ENCODE data around the gene CD24. TPM values are rescaled to one million over a fixed set of nuclear protein-coding genes. Genes with fewer than 3 reads are reported as not detected.

The CD24 gene
- total RNA-seq, 1 donor from 2014 or later, result 49.4 TPM

GRCh38 chr6:106975738-106976064 is 1.2 kb upstream of the CD24 start:
- TF ChIP-seq CTCF (IDR thresholded peaks at IDR 0.05), result no peak
- peak overlapping the region; percentile 84 for H3K27ac Mint-ChIP-seq
- peaks cover 17% of the 10 kb centered on the region for H3K36me3 Mint-ChIP-seq (ENCODE audit: low read depth)
- no peaks in the 10 kb centered on the region for H3K9me3 Mint-ChIP-seq
- ChIA-PET CTCF (interaction anchor here (2.6 to 2.7 kb wide), 2 partner anchors 366 to 531 kb away, joined by 14 to 28 read pairs; no protein-coding TSS in a partner anchor), POLR2A (no interaction called here)
- intact Hi-C loops (cut with micrococcal nuclease), result loop anchor here (1.0 to 10.0 kb wide), 5 partner anchors 130 to 881 kb away; no protein-coding TSS in a partner anchor
- DNase-seq, result no peak
- ATAC-seq (ENCODE audit: low read depth), result no peak
- H3K4me3 Mint-ChIP-seq, result peak overlapping the region; percentile 87
- H3K4me1 Mint-ChIP-seq, result peaks cover 41% of the 10 kb centered on the region
- H3K27me3 Mint-ChIP-seq, result no peaks in the 10 kb centered on the region

GRCh38 chr6:106974999-106975737 is 639 bp upstream of the CD24 start:
- CTCF ChIA-PET, result no interaction called here

GRCh38 chr6:106973836-106974335 is 643 bp downstream of the CD24 start:
- no peaks in the 10 kb centered on the region for H3K9me3 Mint-ChIP-seq
- CTCF ChIA-PET, result interaction anchor here (1.3 kb wide), 1 partner anchor 364 kb away, joined by 8 read pairs; no protein-coding TSS in a partner anchor
- no peak for TF ChIP-seq CTCF (IDR thresholded peaks at IDR 0.05)
- POLR2A ChIA-PET, result interaction anchor here (0.6 to 1.1 kb wide), 12 partner anchors 126 to 462 kb away, joined by 3 to 6 read pairs (median 4); no protein-coding TSS in a partner anchor
- ATAC-seq (ENCODE audit: low read depth) (peak; percentile 10), DNase-seq (no peak)
- peaks cover 39% of the 10 kb centered on the region for H3K4me1 Mint-ChIP-seq
- intact Hi-C loops (cut with micrococcal nuclease), result loop anchor here (1.0 to 10.0 kb wide), 5 partner anchors 54 to 879 kb away; partner anchors contain the start of gene MTRES1
- no peaks in the 10 kb centered on the region for H3K27me3 Mint-ChIP-seq
- peak overlapping the region; percentile 93 for H3K4me3 Mint-ChIP-seq
- peak overlapping the region; percentile 85 for H3K27ac Mint-ChIP-seq
- H3K36me3 Mint-ChIP-seq (ENCODE audit: low read depth), result peaks cover 26% of the 10 kb centered on the region

More at GRCh38 chr6:106974999-106975737, 639 bp upstream of the CD24 start:
- intact Hi-C loops (cut with micrococcal nuclease), result loop anchor here (1.0 to 10.0 kb wide), 6 partner anchors 130 to 880 kb away; no protein-coding TSS in a partner anchor
- H3K36me3 Mint-ChIP-seq (ENCODE audit: low read depth), result peaks cover 17% of the 10 kb centered on the region
- TF ChIP-seq CTCF (IDR thresholded peaks at IDR 0.05), result no peak
- H3K27ac Mint-ChIP-seq, result peak overlapping the region; percentile 84
- peaks cover 41% of the 10 kb centered on the region for H3K4me1 Mint-ChIP-seq
- H3K9me3 Mint-ChIP-seq, result no peaks in the 10 kb centered on the region
- DNase-seq (peak; percentile 70), ATAC-seq (ENCODE audit: low read depth) (peak; percentile 61)
- peak overlapping the region; percentile 87 for H3K4me3 Mint-ChIP-seq
- H3K27me3 Mint-ChIP-seq, result no peaks in the 10 kb centered on the region
- POLR2A ChIA-PET, result no interaction called here

GRCh38 chr6:106973018-106973835 is 1.3 kb downstream of the CD24 start:
- Mint-ChIP-seq H3K27me3 (no peaks in the 10 kb centered on the region), H3K4me3 (peak overlapping the region; percentile 93), H3K4me1 (peaks cover 39% of the 10 kb centered on the region), H3K36me3 (ENCODE audit: low read depth) (peaks cover 29% of the 10 kb centered on the region), H3K27ac (peak overlapping the region; percentile 85), H3K9me3 (no peaks in the 10 kb centered on the region)
- POLR2A ChIA-PET, result interaction anchor here (0.6 to 1.1 kb wide), 11 partner anchors 126 to 461 kb away, joined by 3 to 6 read pairs (median 3); no protein-coding TSS in a partner anchor
- CTCF ChIA-PET, result interaction anchor here (0.9 to 1.3 kb wide), 5 partner anchors 363 to 528 kb away, joined by 3 to 8 read pairs (median 3); no protein-coding TSS in a partner anchor
- DNase-seq, result peak; percentile 47
- intact Hi-C loops (cut with micrococcal nuclease), result loop anchor here (1.0 to 10.0 kb wide), 3 partner anchors 55 to 878 kb away; partner anchors contain the start of gene MTRES1
- TF ChIP-seq CTCF (IDR thresholded peaks at IDR 0.05), result no peak
- ATAC-seq (ENCODE audit: low read depth), result peak; percentile 9

Measured in activated B cell treated with CpG ODN at 0.5 μM for 24 hours (primary cell).